Neural cell (in vitro differentiated cells): ENCODE results near the gene FGF5. TPM values are rescaled to one million over a fixed set of nuclear protein-coding genes. Genes with fewer than 3 reads are reported as not detected.

Source experiments
- H2AFZ ChIP-seq: fragments of 200-600, 300-800 bp; sonication (generic), shearing (Covaris generic); 2 replicates; pipeline ENCODE4 v1.6.0; 2014; ENCODE audit warnings: low read depth, mild to moderate bottlenecking, antibody characterized with exemption, low read length, moderate library complexity
- H3F3A ChIP-seq: fragments of 200-600 bp; shearing (Covaris generic); 2 replicates; pipeline ENCODE4 v1.6.1; 2016; ENCODE audit warnings: mild to moderate bottlenecking, moderate library complexity, mixed read lengths, antibody characterized with exemption, low read length; ENCODE audit not compliant: insufficient read depth, poor library complexity, severe bottlenecking
- H3K27ac ChIP-seq: fragments of 200-600, 300-800 bp; sonication (generic), shearing (Covaris generic); 2 replicates; pipeline ENCODE4 v1.5.1; 2014; ENCODE audit warnings: mild to moderate bottlenecking, low read length, moderate library complexity
- H3K27me3 ChIP-seq: fragments of 300-800, 200-600 bp; sonication (generic), shearing (Covaris generic); 2 replicates; pipeline ENCODE4 v1.6.0; 2014; ENCODE audit warnings: mild to moderate bottlenecking, low read depth, low read length, moderate library complexity; ENCODE audit not compliant: insufficient read depth
- H3K36me3 ChIP-seq: fragments of 300-800, 200-600 bp; sonication (generic), shearing (Covaris generic); 2 replicates; pipeline ENCODE4 v1.5.1; 2014; ENCODE audit warnings: mild to moderate bottlenecking, antibody characterized with exemption, low read length, moderate library complexity; ENCODE audit not compliant: insufficient read depth
- H3K4me2 ChIP-seq: fragments of 300-800, 200-600 bp; sonication (generic), shearing (Covaris generic); 2 replicates; pipeline ENCODE4 v1.6.0; 2014; ENCODE audit warnings: mild to moderate bottlenecking, low read length
- H3K4me3 ChIP-seq: fragments of 300-800, 200-600 bp; sonication (generic), shearing (Covaris generic); 2 replicates; pipeline ENCODE4 v1.5.1; 2014; ENCODE audit warnings: mild to moderate bottlenecking, low read length, moderate library complexity
- H3K79me2 ChIP-seq: fragments of 200-600 bp; shearing (Covaris generic); replicated peaks from 2 replicates; pipeline ENCODE4 v1.6.0; 2014; ENCODE audit warnings: mild to moderate bottlenecking, low read length, moderate library complexity; ENCODE audit not compliant: insufficient read depth
- H3K9ac ChIP-seq: fragments of 300-800, 200-600 bp; sonication (generic), shearing (Covaris generic); 2 replicates; pipeline ENCODE4 v1.6.1; 2016; ENCODE audit warnings: mild to moderate bottlenecking, low read length, mixed read lengths
- H3K9me2 ChIP-seq: fragments of 200-600 bp; shearing (Covaris generic); 2 replicates; pipeline ENCODE4 v1.6.1; 2016; ENCODE audit warnings: mild to moderate bottlenecking, low read length, mixed read lengths; ENCODE audit not compliant: insufficient read depth
- H3K9me3 ChIP-seq: fragments of 200-600, 300-800 bp; sonication (generic), shearing (Covaris generic); 2 replicates; pipeline ENCODE4 v1.6.1; 2016; ENCODE audit warnings: mild to moderate bottlenecking, mixed run types, low read length, moderate library complexity, mixed read lengths
- H4K20me1 ChIP-seq: fragments of 200-600 bp; shearing (Covaris generic); 2 replicates; pipeline ENCODE4 v1.6.1; 2016; ENCODE audit warnings: mild to moderate bottlenecking, mixed run types; ENCODE audit not compliant: insufficient read depth
- CTCF ChIP-seq: fragments of 450-650 bp; IDR thresholded peaks from 2 replicates; pipeline ENCODE4 v1.5.1; 2014; ENCODE audit warnings: antibody characterized with exemption, mild to moderate bottlenecking, moderate library complexity; ENCODE audit not compliant: poor library complexity, severe bottlenecking
- EP300 ChIP-seq: fragments of 450-650 bp; conservative IDR thresholded peaks from 2 replicates; pipeline ENCODE4 v1.6.1; 2014; ENCODE audit warnings: antibody characterized with exemption, mild to moderate bottlenecking, moderate library complexity; ENCODE audit not compliant: poor library complexity, severe bottlenecking
- EZH2 ChIP-seq: fragments of 200-600, 300-800 bp; shearing (Covaris generic), sonication (generic); IDR thresholded peaks from 2 replicates; pipeline ENCODE4 v1.6.1; 2014; ENCODE audit warnings: antibody characterized with exemption, low read length, borderline replicate concordance, mild to moderate bottlenecking; ENCODE audit not compliant: insufficient read depth, poor library complexity, severe bottlenecking
- MXI1 ChIP-seq: fragments of 450-650 bp; conservative IDR thresholded peaks from 2 replicates; pipeline ENCODE4 v1.6.1; 2014; ENCODE audit warnings: antibody characterized with exemption, mild to moderate bottlenecking; ENCODE audit not compliant: poor library complexity, severe bottlenecking
- POLR2AphosphoS5 ChIP-seq: IDR thresholded peaks from 2 replicates; pipeline ENCODE4 v1.6.1; 2012
- RAD21 ChIP-seq: fragments of 450-650 bp; conservative IDR thresholded peaks from 2 replicates; pipeline ENCODE4 v1.6.1; 2014; ENCODE audit warnings: antibody characterized with exemption, mild to moderate bottlenecking, moderate library complexity
- REST ChIP-seq: IDR thresholded peaks from 2 replicates; pipeline ENCODE4 v1.6.1; 2012; ENCODE audit warnings: borderline replicate concordance
- SMC3 ChIP-seq: fragments of 450-650 bp; conservative IDR thresholded peaks from 2 replicates; pipeline ENCODE4 v1.6.1; 2014; ENCODE audit warnings: antibody characterized with exemption, mild to moderate bottlenecking, moderate library complexity; ENCODE audit not compliant: poor library complexity
- TAF1 ChIP-seq: IDR thresholded peaks from 2 replicates; pipeline ENCODE4 v1.6.1; 2012; ENCODE audit warnings: low read depth
- polyA plus RNA-seq: library from polyadenylated mRNA; depleted of rRNA; stranded (reverse); fragments of >200 nt; gene quantifications from 2 replicates; pipeline ENCODE4 v1.2.3, GENCODE V29; 2014

FGF5 gene
- polyA plus RNA-seq, 1 donor from 2014 or later = 0.26 TPM

- no peaks in the 10 kb centered on the region for H3F3A ChIP-seq
- H3K79me2 ChIP-seq = no peaks in the 10 kb centered on the region
- no peaks in the 10 kb centered on the region for H3K36me3 ChIP-seq
- TF ChIP-seq SMC3 (no peak), EP300 (no peak), MXI1 (no peak), RAD21 (no peak), TAF1 (no peak), REST (no peak), EZH2 (no peak), CTCF (no peak), POLR2AphosphoS5 (no peak)
- no peak overlapping the region for H3K9ac ChIP-seq
- no peak overlapping the region for H3K27ac ChIP-seq
- no peak overlapping the region for H2AFZ ChIP-seq
- H3K9me3 ChIP-seq = peaks cover 3% of the 10 kb centered on the region
- no peaks in the 10 kb centered on the region for H3K9me2 ChIP-seq
- H3K4me2 ChIP-seq = no peak overlapping the region
- peak overlapping the region; percentile 12 for H3K4me3 ChIP-seq
- no peaks in the 10 kb centered on the region for H4K20me1 ChIP-seq
- H3K27me3 ChIP-seq = peaks cover 80% of the 10 kb centered on the region
These were observed 2.2 kb upstream of the FGF5 start for GRCh38 chr4:80264352-80264647.

GRCh38 chr4:80264825-80265224 is 1.6 kb upstream of the FGF5 start:
- H3K4me2 ChIP-seq = no peak overlapping the region
- no peaks in the 10 kb centered on the region for H3K36me3 ChIP-seq
- TF ChIP-seq MXI1 = no peak
- no peak for TF ChIP-seq TAF1
- no peak for TF ChIP-seq EZH2
- no peak for TF ChIP-seq CTCF
- H3K9me3 ChIP-seq = peaks cover 3% of the 10 kb centered on the region
- H4K20me1 ChIP-seq = no peaks in the 10 kb centered on the region
- no peaks in the 10 kb centered on the region for H3K9me2 ChIP-seq
- no peak overlapping the region for H3K9ac ChIP-seq
- no peaks in the 10 kb centered on the region for H3F3A ChIP-seq
- H3K4me3 ChIP-seq = no peak overlapping the region
- H3K27ac ChIP-seq = no peak overlapping the region
- peaks cover 85% of the 10 kb centered on the region for H3K27me3 ChIP-seq
- H3K79me2 ChIP-seq = no peaks in the 10 kb centered on the region
- no peak overlapping the region for H2AFZ ChIP-seq
